IPS-18c (cell line): Measurements from ENCODE around the gene MACROD2.
"Not testable (repeated sequence)": the region's sequence is repeated elsewhere in the genome, so short reads cannot be mapped to it uniquely, and the experiment has no call there.

Experiments
- H3K4me3 ChIP-seq: 2 replicates; pipeline ENCODE4 v1.7.0; 2013; ENCODE audit warnings: low read depth, mild to moderate bottlenecking, low read length, moderate library complexity; ENCODE audit not compliant: insufficient read depth
- H3K9me3 ChIP-seq: one replicate; pipeline ENCODE4 v1.6.1; 2013; ENCODE audit warnings: mild to moderate bottlenecking, low read length, moderate library complexity; ENCODE audit not compliant: control insufficient read depth, insufficient read depth

The MACROD2 gene

DNA sequence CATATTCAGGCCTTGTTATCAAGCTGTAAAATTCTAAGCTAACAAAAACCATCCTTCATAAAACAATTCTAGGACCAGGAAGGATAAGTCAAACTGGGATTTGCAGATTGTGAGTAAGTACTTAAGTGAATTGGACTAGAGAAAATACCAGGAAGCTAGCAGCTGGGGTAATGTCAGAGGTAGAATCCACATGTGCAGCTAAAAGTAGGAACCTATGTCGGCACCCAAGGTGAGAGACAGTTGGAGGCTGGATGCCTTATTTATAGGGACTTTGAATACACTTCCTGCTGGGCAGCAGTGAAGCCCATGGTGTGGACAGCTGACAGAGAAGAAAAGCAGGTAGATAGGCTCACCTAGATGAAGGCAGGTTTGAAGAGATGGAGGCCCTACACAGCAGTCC, 214.8 kb downstream of the MACROD2 start:
- H3K9me3 ChIP-seq = no peaks in the 10 kb centered on the region
- H3K4me3 ChIP-seq = no peak overlapping the region

DNA sequence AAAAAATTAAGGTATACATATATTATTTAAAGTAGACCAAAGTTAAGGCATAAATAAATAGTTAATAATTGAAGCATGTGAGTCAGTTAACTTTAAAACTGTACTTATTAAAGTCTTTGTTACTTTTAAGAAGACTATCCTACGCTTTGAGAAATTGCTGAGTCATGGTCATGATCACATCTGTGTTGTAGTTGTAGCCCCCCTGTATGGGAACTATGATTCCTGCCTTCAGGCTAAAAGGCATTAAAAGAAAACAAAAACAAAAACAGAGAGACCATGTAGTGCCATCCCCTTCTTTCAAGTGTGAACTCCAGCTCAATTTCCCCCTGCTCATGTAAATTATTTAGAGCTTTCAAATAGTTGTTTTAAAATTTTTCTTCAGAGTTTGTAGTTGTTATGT, 218.7 kb downstream of the MACROD2 start:
- H3K9me3 ChIP-seq = no peaks in the 10 kb centered on the region
- H3K4me3 ChIP-seq = no peak overlapping the region

DNA sequence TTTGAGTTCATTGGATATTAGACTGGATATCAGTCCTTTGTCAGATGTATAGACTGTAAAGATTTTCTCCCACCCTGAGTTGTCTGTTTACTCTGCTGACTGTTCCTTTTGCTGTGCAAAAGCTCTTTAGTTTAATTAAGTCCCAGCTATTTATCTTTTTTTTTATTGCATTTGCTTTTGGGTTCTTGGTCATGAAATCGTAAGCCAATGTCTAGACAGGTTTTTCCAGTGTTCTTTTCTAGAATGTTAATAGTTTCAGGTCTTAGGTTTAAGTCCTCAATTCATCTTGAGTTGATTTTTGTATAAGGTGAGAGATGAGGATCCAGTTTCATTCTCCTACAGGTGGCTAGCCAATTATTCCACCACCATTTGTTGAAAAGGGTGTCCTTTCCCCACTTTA, 220.6 kb downstream of the MACROD2 start:
- H3K4me3 ChIP-seq, H3K9me3 ChIP-seq: not testable (repeated sequence)

DNA sequence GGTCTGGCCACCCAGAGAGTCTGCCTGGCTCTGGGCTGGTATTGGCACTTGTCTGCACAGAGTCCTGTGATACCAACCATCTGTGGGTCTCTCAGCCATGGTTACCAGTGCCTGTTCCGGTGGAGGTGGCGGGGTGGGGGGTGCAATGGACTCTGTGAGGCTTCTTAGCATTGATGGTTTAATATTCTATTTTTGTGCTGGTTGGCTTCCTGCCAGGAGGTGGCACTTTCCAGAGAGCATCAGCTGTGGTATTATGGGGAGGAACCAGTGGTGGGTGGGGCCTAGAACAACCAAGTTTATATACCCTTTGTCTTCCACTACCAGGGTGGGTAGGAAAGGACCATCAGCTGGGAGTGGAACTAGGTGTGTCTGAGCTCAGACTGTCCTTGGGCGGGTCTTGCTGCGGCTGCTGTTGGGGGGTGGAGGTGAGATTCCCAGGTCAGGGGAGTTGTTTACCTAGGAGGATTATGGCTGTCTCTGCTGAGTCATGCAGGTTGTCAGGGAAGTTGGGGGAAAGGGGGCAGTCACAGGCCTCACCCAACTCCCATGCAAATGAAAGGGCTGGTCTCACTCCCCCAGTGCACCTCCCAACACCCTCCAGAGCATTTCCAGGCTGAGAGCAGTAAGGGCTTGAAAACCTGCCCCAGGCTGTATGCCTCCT, 224.6 kb downstream of the MACROD2 start:
- no peaks in the 10 kb centered on the region for H3K9me3 ChIP-seq
- H3K4me3 ChIP-seq = no peak overlapping the region

DNA sequence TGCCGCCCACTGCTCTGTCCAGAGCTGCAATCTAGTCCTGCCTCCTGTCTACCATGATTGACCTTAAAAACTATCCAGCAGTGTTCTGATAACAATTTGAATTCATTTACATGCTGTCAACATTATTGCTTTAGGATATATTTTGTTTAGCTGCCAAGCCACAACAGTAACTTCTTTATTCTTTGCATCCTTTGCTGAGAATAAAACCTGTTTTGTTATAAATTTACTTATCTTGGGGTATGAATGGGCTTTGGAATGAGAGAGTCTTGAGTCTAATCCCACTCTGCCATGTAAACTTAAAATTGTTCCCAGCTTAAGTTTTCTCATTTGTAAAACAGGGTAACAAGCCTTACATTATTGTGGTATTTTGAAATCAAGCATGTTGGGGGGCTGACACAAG, 225.7 kb downstream of the MACROD2 start:
- Histone ChIP-seq H3K4me3 (no peak overlapping the region), H3K9me3 (no peaks in the 10 kb centered on the region)

DNA sequence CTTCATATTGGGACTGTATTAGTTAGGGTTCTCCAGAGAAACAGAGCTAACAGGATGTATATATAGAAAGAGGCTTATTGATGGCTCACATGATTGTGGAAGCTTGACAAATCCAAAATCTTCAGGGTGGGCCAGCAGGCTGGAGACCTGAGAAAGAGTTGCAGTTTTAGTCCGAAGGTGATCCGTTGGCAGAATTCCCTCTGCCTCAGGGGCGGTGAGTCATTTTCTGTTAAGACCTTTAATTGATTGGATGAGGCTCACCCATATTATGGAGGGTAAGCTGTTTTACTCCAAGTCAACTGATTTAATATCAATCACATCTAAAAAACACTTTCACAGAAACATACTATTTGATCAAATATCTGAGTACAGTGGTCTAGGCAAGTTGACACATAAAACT, 228.5 kb downstream of the MACROD2 start:
- H3K4me3 ChIP-seq = no peak overlapping the region
- H3K9me3 ChIP-seq = no peaks in the 10 kb centered on the region

DNA sequence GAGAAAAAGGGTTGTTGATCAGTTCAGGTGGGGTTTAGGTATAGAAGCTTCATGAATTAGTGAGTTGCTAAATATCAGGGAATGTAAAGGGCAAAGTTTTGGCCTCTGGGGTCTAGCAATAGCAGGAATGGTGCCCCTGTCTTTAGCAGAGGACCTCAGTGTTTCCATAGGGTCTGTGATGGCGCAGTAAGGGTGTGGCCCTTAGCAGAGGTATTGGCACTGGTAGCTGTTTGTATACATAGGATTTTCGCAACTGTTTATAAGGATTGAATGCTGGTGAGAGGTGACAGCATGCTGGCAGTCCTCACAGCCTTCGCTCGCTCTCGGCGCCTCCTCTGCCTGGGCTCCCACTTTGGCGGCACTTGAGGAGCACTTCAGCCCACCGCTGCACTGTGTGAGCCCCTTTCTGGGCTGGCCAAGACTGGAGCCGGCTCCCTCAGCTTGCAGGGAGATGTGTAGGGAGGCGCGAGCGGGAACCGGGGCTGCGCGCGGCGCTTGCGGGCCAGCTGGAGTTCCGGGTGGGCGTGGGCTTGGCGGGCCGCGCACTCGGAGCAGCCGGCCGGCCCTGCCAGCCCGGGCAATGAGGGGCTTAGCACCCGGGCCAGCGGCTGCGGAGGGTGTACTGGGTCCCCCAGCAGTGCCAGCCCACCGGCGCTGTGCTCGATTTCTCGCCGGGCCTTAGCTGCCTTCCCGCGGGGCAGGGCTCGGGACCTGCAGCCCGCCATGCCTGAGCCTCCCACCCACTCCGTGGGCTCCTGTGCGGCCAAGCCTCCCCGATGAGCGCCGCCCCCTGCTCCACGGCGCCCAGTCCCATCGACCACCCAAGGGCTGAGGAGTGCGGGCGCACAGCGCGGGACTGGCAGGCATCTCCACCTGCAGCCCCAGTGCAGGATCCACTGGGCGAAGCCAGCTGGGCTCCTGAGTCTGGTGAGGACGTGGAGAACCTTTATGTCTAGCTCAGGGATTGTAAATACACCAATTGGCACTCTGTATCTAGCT, 231.0 kb downstream of the MACROD2 start:
- not testable (repeated sequence) for H3K4me3 ChIP-seq, H3K9me3 ChIP-seq

DNA sequence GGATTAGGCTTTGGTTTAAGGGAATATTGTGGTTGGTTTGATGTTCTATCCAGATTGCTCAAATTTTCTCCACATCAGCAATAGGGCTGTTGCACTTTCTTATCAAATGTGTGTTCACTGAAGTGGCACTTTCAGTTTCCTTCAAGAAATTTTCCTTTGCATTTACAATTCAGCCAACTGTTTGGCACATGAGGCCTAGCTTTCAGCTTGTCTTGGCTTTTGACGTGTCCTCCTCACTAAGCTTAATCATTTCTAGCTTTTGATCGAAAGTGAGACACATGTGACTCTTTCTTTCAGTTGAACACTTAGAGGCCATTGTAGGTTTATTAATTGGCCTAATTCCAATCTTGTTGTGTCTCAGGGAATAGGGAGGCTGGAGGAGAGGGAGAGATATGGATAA, 237.3 kb downstream of the MACROD2 start:
- H3K9me3 ChIP-seq = no peaks in the 10 kb centered on the region
- H3K4me3 ChIP-seq = no peak overlapping the region

DNA sequence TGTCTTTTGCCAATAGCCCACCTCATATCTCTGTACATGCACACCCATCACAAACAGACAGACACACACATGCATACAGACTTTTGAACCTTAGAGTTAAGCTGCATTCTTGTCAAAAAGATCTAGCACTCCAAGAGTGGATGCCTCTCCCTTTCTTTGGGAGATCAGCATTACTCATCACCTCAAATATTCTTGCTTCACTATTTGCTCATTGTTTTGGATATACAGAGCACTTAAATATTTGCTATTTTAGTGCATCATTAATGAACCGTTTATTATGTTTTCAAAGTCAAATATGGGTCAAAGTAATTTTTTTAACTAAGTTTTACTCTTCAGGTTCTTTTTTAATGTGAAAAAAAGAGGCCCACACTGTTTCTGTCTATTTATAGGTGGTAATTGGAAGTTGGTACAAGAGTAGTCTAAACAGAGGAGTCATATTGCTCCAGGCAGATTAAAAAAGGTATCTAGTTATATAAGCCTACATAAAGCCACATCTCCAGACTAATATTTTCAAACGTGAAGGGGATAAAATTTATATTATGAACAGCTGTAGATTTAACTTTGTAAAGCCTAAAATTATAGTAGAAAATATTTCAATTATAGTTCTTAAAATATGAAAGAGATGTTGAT, 239.5 kb downstream of the MACROD2 start:
- Histone ChIP-seq H3K4me3 (no peak overlapping the region), H3K9me3 (no peaks in the 10 kb centered on the region)

DNA sequence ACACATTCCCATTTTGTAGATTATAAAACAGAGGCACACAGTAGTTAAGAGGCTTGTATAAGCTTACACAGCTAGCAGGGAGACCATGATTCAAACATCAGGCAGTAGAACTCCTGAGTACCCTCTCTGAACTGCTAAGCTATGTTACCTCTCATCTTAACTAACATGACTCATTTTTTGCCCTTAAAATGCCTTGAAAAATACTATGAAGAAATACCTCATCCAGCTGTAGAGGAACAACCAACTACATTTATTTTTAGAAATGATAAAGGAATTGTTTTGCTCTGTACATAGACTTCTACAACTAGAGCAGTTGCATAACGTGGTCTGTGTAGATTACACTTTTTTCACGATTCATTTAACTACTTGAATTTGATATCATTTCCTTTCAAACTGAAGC, 240.0 kb downstream of the MACROD2 start:
- Histone ChIP-seq H3K4me3 (no peak overlapping the region), H3K9me3 (no peaks in the 10 kb centered on the region)

DNA sequence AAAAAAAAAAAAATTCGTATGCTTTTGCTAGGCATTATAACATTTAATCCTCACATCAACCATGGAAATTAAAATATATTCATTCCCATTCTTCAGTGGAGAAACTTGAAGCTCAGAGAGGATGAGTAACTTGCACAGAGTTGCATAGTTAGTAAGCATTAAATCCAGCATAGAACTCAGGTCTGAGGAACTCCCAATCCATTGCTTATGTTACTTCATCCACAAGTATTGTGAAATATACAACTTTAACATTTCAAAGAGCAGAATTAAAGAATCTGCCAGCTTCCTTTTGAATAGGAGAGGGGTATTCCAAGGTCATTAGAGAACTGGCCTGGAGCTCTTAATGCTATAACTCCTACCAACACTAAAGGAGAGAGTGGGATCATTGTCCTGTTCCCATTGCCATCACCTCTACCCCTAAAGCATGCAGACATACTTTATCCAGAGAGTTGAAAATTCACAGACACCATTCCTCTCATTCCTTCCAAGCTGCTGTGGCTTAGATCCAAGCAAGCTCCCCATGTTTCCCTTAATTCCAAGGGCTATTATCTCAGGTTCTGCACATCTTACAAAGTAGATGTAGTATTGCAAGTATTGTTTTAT, 250.2 kb downstream of the MACROD2 start:
- Histone ChIP-seq H3K9me3 (no peaks in the 10 kb centered on the region), H3K4me3 (no peak overlapping the region)

DNA sequence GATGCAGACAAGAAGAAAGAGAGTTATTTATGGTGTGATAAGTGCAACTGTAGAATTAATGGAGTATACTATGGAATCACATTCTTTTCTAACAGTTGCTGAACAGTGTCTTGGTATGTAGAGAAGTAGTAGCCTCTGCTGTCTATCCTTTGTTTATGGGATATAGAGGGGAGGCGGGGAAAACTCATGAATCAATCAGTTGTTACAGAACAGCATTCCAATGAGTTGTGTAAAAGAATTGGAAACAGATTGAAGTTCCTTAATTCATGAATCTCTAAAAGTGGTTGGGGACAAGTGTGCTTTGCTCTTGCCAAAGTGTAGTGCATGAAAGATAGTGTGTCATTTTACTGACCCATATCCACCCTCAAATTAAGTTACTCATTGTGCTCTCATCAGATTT, 264.4 kb downstream of the MACROD2 start:
- no peaks in the 10 kb centered on the region for H3K9me3 ChIP-seq
- H3K4me3 ChIP-seq = no peak overlapping the region

DNA sequence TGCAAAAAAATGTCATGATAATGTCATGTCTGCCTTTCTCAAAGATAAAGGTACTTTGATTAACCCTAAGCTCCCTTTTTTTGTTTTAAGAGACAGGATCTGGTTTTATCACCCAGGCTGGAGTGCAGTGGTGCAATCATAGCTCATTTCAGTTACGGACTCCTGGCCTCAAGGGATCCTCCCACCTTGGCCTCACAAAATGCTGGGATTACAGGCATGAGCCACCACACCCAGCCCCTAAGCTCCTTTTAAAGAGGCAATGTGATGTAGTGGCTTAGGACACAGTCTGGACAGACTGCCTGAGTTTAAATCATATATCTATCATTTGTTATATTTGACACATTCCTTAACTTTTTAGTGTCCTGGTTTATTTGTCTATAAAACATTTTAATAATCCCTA, 265.1 kb downstream of the MACROD2 start:
- H3K4me3 ChIP-seq = no peak overlapping the region

DNA sequence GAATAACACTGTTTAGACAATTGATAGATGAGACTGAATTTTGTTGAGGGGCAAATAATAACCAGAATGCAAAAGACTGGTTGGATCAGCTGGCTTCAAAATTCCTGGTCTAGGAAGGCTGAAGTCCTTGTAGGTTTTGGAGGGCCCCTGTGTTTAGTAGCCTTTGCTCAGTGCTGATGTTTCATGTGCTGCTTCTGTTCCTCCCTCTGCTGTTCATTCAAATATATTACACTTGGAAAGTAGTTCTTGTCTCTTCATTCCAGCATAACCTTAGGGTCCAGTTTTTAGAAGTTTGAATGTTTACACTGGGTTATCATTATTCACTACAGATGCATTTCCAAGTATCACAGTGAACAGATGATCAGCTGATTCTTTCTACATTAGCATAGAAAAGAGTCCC, 269.6 kb downstream of the MACROD2 start:
- H3K9me3 ChIP-seq = no peaks in the 10 kb centered on the region
- H3K4me3 ChIP-seq = no peak overlapping the region

More for the DNA sequence above, 265.1 kb downstream of the MACROD2 start:
- H3K9me3 ChIP-seq = no peaks in the 10 kb centered on the region

DNA sequence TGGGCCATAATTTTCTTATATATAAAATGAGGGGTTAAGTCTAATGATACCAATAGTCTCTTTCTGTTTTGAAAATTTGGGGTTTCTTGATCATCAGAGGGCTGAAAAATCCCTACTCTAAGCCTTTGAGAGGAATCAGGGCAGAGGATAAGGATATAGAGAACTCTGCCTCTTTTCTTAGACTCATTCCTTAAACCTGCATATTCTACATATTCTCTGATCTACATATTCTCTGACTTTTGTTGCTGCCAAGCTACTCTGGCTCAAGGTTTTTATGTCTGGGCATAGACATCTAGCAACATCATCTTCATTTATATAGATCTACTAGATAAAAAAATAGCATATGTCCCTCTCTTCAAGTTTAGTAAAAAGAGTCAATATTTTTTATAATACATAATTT, 270.9 kb downstream of the MACROD2 start:
- peaks cover 2% of the 10 kb centered on the region for H3K9me3 ChIP-seq
- H3K4me3 ChIP-seq = no peak overlapping the region

DNA sequence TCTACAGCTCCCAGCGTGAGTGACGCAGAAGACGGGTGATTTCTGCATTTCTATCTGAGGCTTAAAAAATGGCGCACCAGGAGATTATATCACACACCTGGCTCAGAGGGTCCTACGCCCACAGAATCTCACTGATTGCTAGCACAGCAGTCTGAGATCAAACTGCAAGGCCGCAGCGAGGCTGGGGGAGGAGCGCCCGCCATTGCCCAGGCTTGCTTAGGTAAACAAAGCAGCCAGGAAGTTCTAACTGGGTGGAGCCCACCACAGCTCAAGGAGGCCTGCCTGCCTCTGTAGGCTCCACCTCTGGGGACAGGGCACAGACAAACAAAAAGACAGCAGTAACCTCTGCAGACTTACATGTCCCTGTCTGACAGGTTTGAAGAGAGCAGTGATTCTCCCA, 275.4 kb downstream of the MACROD2 start:
- not testable (repeated sequence) for H3K9me3 ChIP-seq, H3K4me3 ChIP-seq

DNA sequence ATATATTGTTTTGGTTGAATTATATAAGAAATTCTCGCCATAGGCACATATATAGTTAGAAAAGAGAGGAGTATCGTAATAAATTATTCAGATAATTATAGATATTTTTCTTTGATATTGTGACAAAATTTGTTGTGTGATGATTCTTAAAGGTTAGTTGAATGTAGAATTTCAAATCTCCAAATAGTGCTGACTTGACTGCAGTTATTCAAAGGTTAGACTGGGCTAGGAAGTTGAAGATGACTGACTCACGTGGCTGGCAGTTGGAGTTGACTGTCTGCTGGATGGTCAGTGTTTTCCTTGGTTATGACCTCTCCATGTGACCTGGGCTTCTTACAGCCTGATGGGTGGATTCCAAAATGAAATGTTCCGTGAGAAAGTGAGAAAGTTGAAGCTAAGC, 286.8 kb downstream of the MACROD2 start:
- H3K9me3 ChIP-seq = no peaks in the 10 kb centered on the region
- no peak overlapping the region for H3K4me3 ChIP-seq

DNA sequence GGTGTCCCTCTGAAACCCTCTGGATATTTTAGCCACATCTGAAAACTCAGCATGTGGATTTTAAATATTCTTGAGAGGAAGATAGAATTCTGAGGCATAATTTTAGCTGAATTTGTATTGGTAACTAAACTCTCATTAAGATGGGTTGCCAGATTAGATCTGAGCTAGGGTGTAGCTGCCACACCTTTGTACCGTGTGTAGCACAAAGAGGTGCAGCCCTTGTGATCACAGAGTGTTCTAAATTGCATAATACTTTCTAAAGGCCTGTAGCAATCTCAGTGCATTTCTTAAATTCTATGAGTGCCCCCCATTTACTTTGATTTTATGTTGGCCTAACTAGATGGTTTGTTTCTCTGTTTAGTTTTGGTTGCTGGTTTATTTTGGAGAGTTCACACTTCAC, 289.1 kb downstream of the MACROD2 start:
- no peaks in the 10 kb centered on the region for H3K9me3 ChIP-seq

More for the DNA sequence above, 289.1 kb downstream of the MACROD2 start:
- no peak overlapping the region for H3K4me3 ChIP-seq
